ENCODE measurements around the gene ITPK1. TPM values are rescaled to one million over a fixed set of nuclear protein-coding genes. Genes with fewer than 3 reads are reported as not detected.

ITPK1 gene
- total RNA-seq, 4 donors from 2014 or later, result 19.7 to 97.7 (median 26.5) TPM

- intact Hi-C loops (cut with DNase I; ENCODE audit: low total_unique reads), result no loop called here
- Histone ChIP-seq H3K4me3 (no peak overlapping the region), H3K9me3 (no peaks in the 10 kb centered on the region), H3K27me3 (no peaks in the 10 kb centered on the region), H3K36me3 (no peaks in the 10 kb centered on the region), H3K4me1 (peaks cover 0 to 6% of the 10 kb centered on the region in 2 donors), H3K27ac (no peak overlapping the region)
- TF ChIP-seq POLR2A (IDR thresholded peaks at IDR 0.05) (no peak), CTCF (IDR thresholded peaks at IDR 0.05) (no peak)
- DNase-seq, result no peak
These were observed 91.2 kb downstream of the ITPK1 start for GRCh38 chr14:93024493-93024892.

GRCh38 chr14:93023802-93024434 is 91.8 kb downstream of the ITPK1 start:
- Histone ChIP-seq H3K27me3 (no peaks in the 10 kb centered on the region), H3K36me3 (no peaks in the 10 kb centered on the region), H3K27ac (peak overlapping the region in 1 of 2 donors; percentile 19), H3K4me3 (no peak overlapping the region), H3K9me3 (no peaks in the 10 kb centered on the region), H3K4me1 (peaks cover 0 to 12% of the 10 kb centered on the region in 2 donors)
- no peak for DNase-seq
- TF ChIP-seq CTCF (IDR thresholded peaks at IDR 0.05), result no peak
- no peak for TF ChIP-seq POLR2A (IDR thresholded peaks at IDR 0.05)
- intact Hi-C loops (cut with DNase I; ENCODE audit: low total_unique reads), result no loop called here

GRCh38 chr14:93023039-93023438 is 92.7 kb downstream of the ITPK1 start:
- DNase-seq, result no peak
- H3K27ac ChIP-seq, result no peak overlapping the region
- intact Hi-C loops (cut with DNase I; ENCODE audit: low total_unique reads), result no loop called here
- H3K4me3 ChIP-seq, result no peak overlapping the region
- no peaks in the 10 kb centered on the region for H3K9me3 ChIP-seq
- H3K4me1 ChIP-seq, result peaks cover 0 to 19% of the 10 kb centered on the region in 2 donors
- H3K27me3 ChIP-seq, result no peaks in the 10 kb centered on the region
- TF ChIP-seq CTCF (IDR thresholded peaks at IDR 0.05), result no peak
- TF ChIP-seq POLR2A (IDR thresholded peaks at IDR 0.05), result no peak
- no peaks in the 10 kb centered on the region for H3K36me3 ChIP-seq

- H3K4me1 ChIP-seq, result peaks cover 0 to 31% of the 10 kb centered on the region in 2 donors
- peak overlapping the region; percentile 79 to 91 for H3K27ac ChIP-seq
- no peaks in the 10 kb centered on the region for H3K36me3 ChIP-seq
- H3K4me3 ChIP-seq, result no peak overlapping the region
- no peaks in the 10 kb centered on the region for H3K27me3 ChIP-seq
- no peak for DNase-seq
- intact Hi-C loops (cut with DNase I; ENCODE audit: low total_unique reads), result no loop called here
- TF ChIP-seq CTCF (IDR thresholded peaks at IDR 0.05) (no peak), POLR2A (IDR thresholded peaks at IDR 0.05) (no peak)
- H3K9me3 ChIP-seq, result no peaks in the 10 kb centered on the region
These were observed 95.8 kb downstream of the ITPK1 start for GRCh38 chr14:93019970-93020369.

GRCh38 chr14:93019367-93019843 is 96.3 kb downstream of the ITPK1 start:
- peaks cover 0 to 31% of the 10 kb centered on the region in 2 donors for H3K4me1 ChIP-seq
- no peaks in the 10 kb centered on the region for H3K9me3 ChIP-seq
- no peaks in the 10 kb centered on the region for H3K27me3 ChIP-seq
- DNase-seq, result peak; percentile 58 to 79
- intact Hi-C loops (cut with DNase I; ENCODE audit: low total_unique reads), result no loop called here
- TF ChIP-seq CTCF (IDR thresholded peaks at IDR 0.05) (no peak), POLR2A (IDR thresholded peaks at IDR 0.05) (no peak)
- H3K27ac ChIP-seq, result peak overlapping the region; percentile 79 to 91
- no peak overlapping the region for H3K4me3 ChIP-seq
- H3K36me3 ChIP-seq, result no peaks in the 10 kb centered on the region
